ENCODE results near the gene SKAP2.

SKAP2 gene

DNA sequence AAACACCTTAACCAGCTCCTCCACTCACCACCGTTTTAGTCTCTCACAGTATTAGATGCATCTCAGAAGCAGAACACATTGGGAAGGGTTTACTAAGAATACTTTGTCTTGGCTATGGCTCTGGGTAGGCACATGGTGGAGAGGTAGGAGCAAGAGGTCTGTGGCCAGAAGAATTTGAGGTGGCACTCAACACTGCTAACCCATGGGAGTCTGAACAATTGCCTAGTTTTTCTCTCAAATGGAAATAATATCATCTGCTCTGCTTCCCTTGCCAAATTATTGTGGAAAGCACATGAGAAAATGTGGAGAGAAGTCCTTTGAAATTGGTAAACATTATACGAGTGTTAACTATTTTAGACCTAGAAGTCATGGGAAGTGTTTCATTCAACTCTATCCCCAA, 214.3 kb downstream of the SKAP2 start:
- Histone ChIP-seq H3K36me3 (ENCODE audit: control insufficient read depth, insufficient read depth, low read length) (no peaks in the 10 kb centered on the region), H3K9me3 (ENCODE audit: control insufficient read depth, low read length) (no peaks in the 10 kb centered on the region), H3K27me3 (replicated peaks; ENCODE audit: control insufficient read depth, insufficient read depth, low read length, poor library complexity, severe bottlenecking) (no peaks in the 10 kb centered on the region), H3K27ac (ENCODE audit: insufficient read depth, low read length, poor library complexity, severe bottlenecking) (no peak overlapping the region), H3K4me1 (ENCODE audit: control insufficient read depth, insufficient read depth, low read length, poor library complexity, severe bottlenecking) (no peaks in the 10 kb centered on the region), H3K4me3 (ENCODE audit: insufficient read depth, low read depth, low read length, poor library complexity, severe bottlenecking) (no peak overlapping the region)
- no peak for DNase-seq

DNA sequence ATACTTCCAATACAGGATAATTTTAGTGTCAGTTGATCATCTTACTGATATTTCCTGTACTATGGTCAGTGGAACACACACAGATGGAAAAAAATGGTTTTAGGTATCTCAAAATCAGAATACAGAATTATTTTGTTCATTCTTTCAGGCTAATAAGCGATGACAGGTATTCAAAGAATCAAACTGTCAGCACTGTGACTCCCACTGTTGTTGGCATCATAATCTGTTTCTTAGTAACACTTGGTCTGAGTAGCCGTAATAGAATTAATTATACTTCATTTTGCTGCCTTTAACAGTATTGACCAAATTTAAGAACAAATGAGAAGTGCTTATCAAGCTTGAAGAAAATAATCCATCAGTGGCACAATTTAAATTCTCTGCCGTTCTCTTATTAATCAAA, 215.0 kb downstream of the SKAP2 start:
- Histone ChIP-seq H3K36me3 (ENCODE audit: control insufficient read depth, insufficient read depth, low read length) (no peaks in the 10 kb centered on the region), H3K27ac (ENCODE audit: insufficient read depth, low read length, poor library complexity, severe bottlenecking) (no peak overlapping the region), H3K4me1 (ENCODE audit: control insufficient read depth, insufficient read depth, low read length, poor library complexity, severe bottlenecking) (no peaks in the 10 kb centered on the region), H3K9me3 (ENCODE audit: control insufficient read depth, low read length) (no peaks in the 10 kb centered on the region), H3K27me3 (replicated peaks; ENCODE audit: control insufficient read depth, insufficient read depth, low read length, poor library complexity, severe bottlenecking) (no peaks in the 10 kb centered on the region), H3K4me3 (ENCODE audit: insufficient read depth, low read depth, low read length, poor library complexity, severe bottlenecking) (no peak overlapping the region)
- DNase-seq, result no peak

DNA sequence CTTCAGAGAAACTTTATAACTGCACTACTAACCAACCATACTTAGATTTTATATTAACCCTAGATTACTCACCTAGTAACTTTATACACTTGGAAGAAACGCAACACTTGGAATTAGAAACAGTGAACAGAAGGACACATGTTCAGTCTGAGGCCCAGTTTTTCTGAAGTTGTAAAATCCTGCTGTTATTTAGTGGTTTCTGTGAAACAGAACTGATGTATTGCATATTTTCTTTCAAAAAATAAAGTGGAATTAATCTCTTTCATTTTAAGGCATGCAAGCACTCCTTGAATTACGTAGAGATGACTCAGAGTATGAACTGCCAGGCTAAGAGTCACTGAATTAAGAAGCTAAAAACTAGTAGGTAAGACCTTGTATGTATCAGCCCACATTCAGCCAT, 215.8 kb downstream of the SKAP2 start:
- Histone ChIP-seq H3K4me1 (ENCODE audit: control insufficient read depth, insufficient read depth, low read length, poor library complexity, severe bottlenecking) (no peaks in the 10 kb centered on the region), H3K36me3 (ENCODE audit: control insufficient read depth, insufficient read depth, low read length) (no peaks in the 10 kb centered on the region), H3K27me3 (replicated peaks; ENCODE audit: control insufficient read depth, insufficient read depth, low read length, poor library complexity, severe bottlenecking) (no peaks in the 10 kb centered on the region), H3K9me3 (ENCODE audit: control insufficient read depth, low read length) (no peaks in the 10 kb centered on the region), H3K27ac (ENCODE audit: insufficient read depth, low read length, poor library complexity, severe bottlenecking) (no peak overlapping the region), H3K4me3 (ENCODE audit: insufficient read depth, low read depth, low read length, poor library complexity, severe bottlenecking) (no peak overlapping the region)
- DNase-seq, result no peak

DNA sequence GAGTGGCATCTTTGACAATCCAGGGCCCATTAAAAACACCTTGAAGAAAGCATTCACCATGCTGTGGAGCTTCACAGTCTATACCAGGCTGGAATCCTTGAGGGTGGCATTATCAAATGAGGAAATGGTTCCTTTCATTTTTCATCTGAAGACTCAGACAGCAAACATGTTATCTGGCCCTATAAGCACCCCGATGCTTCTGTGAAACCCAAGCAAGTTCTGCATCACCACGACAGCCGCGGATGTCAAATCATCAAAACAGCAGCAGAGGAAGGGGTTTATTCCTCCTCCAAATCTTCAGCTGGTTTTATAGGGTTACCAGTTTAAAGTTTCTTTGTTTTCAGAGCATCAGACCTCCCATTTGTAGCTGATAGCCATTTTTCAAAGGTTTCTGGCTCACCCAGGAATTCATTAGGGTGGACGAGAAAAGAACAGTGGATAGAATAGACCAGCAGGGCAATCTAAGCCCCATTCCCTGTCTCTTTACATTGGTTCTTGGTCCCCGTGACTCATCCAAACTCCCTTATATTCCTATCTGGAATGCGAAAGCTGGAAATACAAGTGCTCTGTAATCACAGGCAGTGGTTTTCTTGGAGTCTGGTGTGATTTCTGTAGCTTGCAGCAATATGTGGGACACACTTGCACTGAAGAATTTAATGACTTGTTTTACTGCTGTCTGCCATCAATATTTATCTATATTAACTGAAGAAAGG, 217.9 kb downstream of the SKAP2 start:
- Histone ChIP-seq H3K27me3 (replicated peaks; ENCODE audit: control insufficient read depth, insufficient read depth, low read length, poor library complexity, severe bottlenecking) (no peaks in the 10 kb centered on the region), H3K4me3 (ENCODE audit: insufficient read depth, low read depth, low read length, poor library complexity, severe bottlenecking) (no peak overlapping the region), H3K9me3 (ENCODE audit: control insufficient read depth, low read length) (no peaks in the 10 kb centered on the region), H3K4me1 (ENCODE audit: control insufficient read depth, insufficient read depth, low read length, poor library complexity, severe bottlenecking) (no peaks in the 10 kb centered on the region), H3K27ac (ENCODE audit: insufficient read depth, low read length, poor library complexity, severe bottlenecking) (no peak overlapping the region), H3K36me3 (ENCODE audit: control insufficient read depth, insufficient read depth, low read length) (no peaks in the 10 kb centered on the region)
- DNase-seq, result no peak

DNA sequence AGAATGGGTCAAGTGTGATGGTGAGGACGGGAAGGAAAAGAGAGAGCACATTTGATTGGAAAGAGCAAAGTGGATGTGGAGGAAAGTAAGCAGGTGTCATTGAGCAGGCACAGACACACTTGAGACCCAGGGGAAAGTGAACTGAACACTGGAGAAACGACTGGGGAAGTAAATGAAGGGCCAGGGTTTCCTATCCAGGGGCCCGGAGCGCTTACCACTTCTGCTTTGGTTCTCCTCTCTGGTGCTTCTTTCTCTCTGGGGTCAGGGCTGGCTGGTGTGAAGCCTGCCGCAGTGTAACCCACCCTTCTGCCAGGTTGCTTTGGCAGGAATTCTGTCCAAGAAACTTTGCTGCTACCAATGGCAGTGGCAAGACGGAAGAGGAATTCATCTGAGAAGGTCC, 219.3 kb downstream of the SKAP2 start:
- Histone ChIP-seq H3K36me3 (ENCODE audit: control insufficient read depth, insufficient read depth, low read length) (no peaks in the 10 kb centered on the region), H3K27ac (ENCODE audit: insufficient read depth, low read length, poor library complexity, severe bottlenecking) (no peak overlapping the region), H3K4me3 (ENCODE audit: insufficient read depth, low read depth, low read length, poor library complexity, severe bottlenecking) (no peak overlapping the region), H3K9me3 (ENCODE audit: control insufficient read depth, low read length) (no peaks in the 10 kb centered on the region), H3K4me1 (ENCODE audit: control insufficient read depth, insufficient read depth, low read length, poor library complexity, severe bottlenecking) (no peaks in the 10 kb centered on the region), H3K27me3 (replicated peaks; ENCODE audit: control insufficient read depth, insufficient read depth, low read length, poor library complexity, severe bottlenecking) (no peaks in the 10 kb centered on the region)
- no peak for DNase-seq

DNA sequence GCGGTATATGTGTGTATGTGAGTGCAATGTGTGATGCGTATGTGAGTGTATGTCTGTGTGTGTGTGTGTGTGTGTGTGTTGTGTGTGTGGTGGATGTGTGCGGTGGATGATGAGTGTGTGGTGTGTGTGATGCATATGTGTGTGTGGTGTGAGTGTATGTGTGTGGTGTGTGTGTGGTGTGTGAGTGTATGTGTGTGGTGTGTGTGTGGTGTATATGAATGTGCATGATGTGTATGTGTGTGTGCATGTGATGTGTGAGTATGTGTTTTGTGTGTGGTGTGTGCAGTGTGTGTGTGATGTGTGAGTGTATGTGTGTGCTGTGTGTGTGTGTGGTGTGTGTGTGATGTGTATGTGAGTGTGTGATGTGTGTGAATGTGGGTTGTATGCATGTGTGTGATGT, 222.0 kb downstream of the SKAP2 start:
- Histone ChIP-seq H3K9me3 (ENCODE audit: control insufficient read depth, low read length) (no peaks in the 10 kb centered on the region), H3K4me1 (ENCODE audit: control insufficient read depth, insufficient read depth, low read length, poor library complexity, severe bottlenecking) (no peaks in the 10 kb centered on the region), H3K27me3 (replicated peaks; ENCODE audit: control insufficient read depth, insufficient read depth, low read length, poor library complexity, severe bottlenecking) (no peaks in the 10 kb centered on the region), H3K27ac (ENCODE audit: insufficient read depth, low read length, poor library complexity, severe bottlenecking) (no peak overlapping the region), H3K4me3 (ENCODE audit: insufficient read depth, low read depth, low read length, poor library complexity, severe bottlenecking) (no peak overlapping the region), H3K36me3 (ENCODE audit: control insufficient read depth, insufficient read depth, low read length) (no peaks in the 10 kb centered on the region)
- no peak for DNase-seq

DNA sequence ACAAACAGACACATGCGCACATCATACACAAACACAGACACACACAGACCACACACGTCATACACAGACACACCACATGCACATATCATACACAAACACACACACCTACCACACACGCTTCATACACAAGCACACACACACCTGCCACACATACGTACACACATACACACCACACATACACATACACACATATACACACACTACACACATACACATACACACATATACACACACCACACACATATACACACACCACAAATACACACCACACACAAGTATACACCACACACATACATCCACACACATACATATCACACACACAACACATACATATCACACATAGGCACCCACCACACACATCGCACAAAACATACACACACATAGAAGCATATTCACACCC, 224.7 kb downstream of the SKAP2 start:
- no peak for DNase-seq
- no peaks in the 10 kb centered on the region for H3K9me3 ChIP-seq (ENCODE audit: control insufficient read depth, low read length)
- no peak overlapping the region for H3K4me3 ChIP-seq (ENCODE audit: insufficient read depth, low read depth, low read length, poor library complexity, severe bottlenecking)
- no peaks in the 10 kb centered on the region for H3K4me1 ChIP-seq (ENCODE audit: control insufficient read depth, insufficient read depth, low read length, poor library complexity, severe bottlenecking)
- no peaks in the 10 kb centered on the region for H3K27me3 ChIP-seq (replicated peaks; ENCODE audit: control insufficient read depth, insufficient read depth, low read length, poor library complexity, severe bottlenecking)
- no peak overlapping the region for H3K27ac ChIP-seq (ENCODE audit: insufficient read depth, low read length, poor library complexity, severe bottlenecking)
- no peaks in the 10 kb centered on the region for H3K36me3 ChIP-seq (ENCODE audit: control insufficient read depth, insufficient read depth, low read length)

DNA sequence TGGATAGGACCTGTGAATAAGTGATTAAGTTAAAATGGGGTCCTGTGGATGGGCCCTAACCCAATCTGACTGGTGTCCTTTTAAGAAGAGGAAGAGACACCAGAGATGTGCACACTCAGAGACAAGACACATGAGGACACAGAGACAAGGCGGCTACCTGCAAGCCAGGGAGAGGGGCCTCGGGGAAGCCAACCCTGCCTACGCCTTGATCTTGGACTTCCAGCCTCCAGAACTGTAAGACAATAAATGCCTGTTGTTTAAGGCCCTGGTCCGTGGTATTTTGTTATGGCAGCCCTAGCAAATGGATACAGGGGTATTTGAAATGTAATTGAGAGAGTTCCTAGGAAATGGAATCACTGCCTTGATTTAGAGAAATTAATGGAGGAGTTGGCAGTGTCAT, 225.3 kb downstream of the SKAP2 start:
- Histone ChIP-seq H3K4me1 (ENCODE audit: control insufficient read depth, insufficient read depth, low read length, poor library complexity, severe bottlenecking) (no peaks in the 10 kb centered on the region), H3K27ac (ENCODE audit: insufficient read depth, low read length, poor library complexity, severe bottlenecking) (no peak overlapping the region), H3K36me3 (ENCODE audit: control insufficient read depth, insufficient read depth, low read length) (no peaks in the 10 kb centered on the region), H3K9me3 (ENCODE audit: control insufficient read depth, low read length) (no peaks in the 10 kb centered on the region), H3K4me3 (ENCODE audit: insufficient read depth, low read depth, low read length, poor library complexity, severe bottlenecking) (no peak overlapping the region), H3K27me3 (replicated peaks; ENCODE audit: control insufficient read depth, insufficient read depth, low read length, poor library complexity, severe bottlenecking) (no peaks in the 10 kb centered on the region)
- DNase-seq, result no peak

DNA sequence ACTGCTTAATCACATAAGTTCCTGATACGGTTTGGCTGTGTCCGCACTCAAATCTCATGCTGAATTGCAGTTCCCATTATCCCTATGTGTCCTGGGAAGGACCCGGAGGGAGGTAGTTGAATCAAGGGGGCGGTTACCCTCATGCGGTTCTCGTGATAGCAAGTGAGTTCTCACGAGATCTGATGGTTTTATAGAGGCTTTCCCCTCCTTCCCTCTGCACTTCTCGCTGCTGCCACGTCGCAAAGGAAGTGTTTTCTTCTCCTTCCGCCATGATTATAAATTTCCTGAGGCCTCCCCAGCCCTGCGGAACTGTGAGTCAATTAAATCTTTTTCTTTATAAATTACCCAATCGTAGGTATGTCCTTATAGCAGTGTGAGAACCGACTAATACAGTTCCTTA, 226.2 kb downstream of the SKAP2 start:
- H3K27me3 ChIP-seq (replicated peaks; ENCODE audit: control insufficient read depth, insufficient read depth, low read length, poor library complexity, severe bottlenecking), result no peaks in the 10 kb centered on the region
- no peak for DNase-seq
- no peak overlapping the region for H3K4me3 ChIP-seq (ENCODE audit: insufficient read depth, low read depth, low read length, poor library complexity, severe bottlenecking)
- no peaks in the 10 kb centered on the region for H3K4me1 ChIP-seq (ENCODE audit: control insufficient read depth, insufficient read depth, low read length, poor library complexity, severe bottlenecking)
- no peaks in the 10 kb centered on the region for H3K9me3 ChIP-seq (ENCODE audit: control insufficient read depth, low read length)
- no peaks in the 10 kb centered on the region for H3K36me3 ChIP-seq (ENCODE audit: control insufficient read depth, insufficient read depth, low read length)
- H3K27ac ChIP-seq (ENCODE audit: insufficient read depth, low read length, poor library complexity, severe bottlenecking), result no peak overlapping the region

DNA sequence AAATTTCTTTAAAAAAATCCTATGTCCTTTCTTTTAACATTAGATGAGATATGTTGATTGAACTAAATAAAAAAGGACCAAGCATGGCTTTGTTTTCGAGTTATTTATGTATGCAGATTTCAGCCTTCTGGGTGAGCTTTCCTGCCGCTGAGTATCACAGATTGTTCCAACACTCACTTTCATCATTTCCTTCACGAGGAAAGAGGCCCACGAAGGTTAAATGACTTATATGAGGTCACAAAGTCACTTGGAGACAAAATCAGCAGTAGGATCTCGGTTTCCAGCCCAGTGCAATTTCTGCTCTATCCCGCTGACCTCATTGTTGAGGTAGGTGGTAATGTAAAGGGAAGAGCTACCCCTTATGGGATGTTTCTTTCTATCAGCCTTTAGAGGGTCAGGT, 226.8 kb downstream of the SKAP2 start:
- H3K4me3 ChIP-seq (ENCODE audit: insufficient read depth, low read depth, low read length, poor library complexity, severe bottlenecking), result no peak overlapping the region
- DNase-seq, result no peak
- no peaks in the 10 kb centered on the region for H3K36me3 ChIP-seq (ENCODE audit: control insufficient read depth, insufficient read depth, low read length)
- H3K27ac ChIP-seq (ENCODE audit: insufficient read depth, low read length, poor library complexity, severe bottlenecking), result no peak overlapping the region
- H3K4me1 ChIP-seq (ENCODE audit: control insufficient read depth, insufficient read depth, low read length, poor library complexity, severe bottlenecking), result no peaks in the 10 kb centered on the region
- H3K9me3 ChIP-seq (ENCODE audit: control insufficient read depth, low read length), result no peaks in the 10 kb centered on the region
- no peaks in the 10 kb centered on the region for H3K27me3 ChIP-seq (replicated peaks; ENCODE audit: control insufficient read depth, insufficient read depth, low read length, poor library complexity, severe bottlenecking)

Data from effector memory CD4-positive, alpha-beta T cell (primary cell).